HG02870 (cell line): ENCODE data around the gene GSK3A.

Source experiments
- ATAC-seq: cut with Tn5 transposase; IDR thresholded peaks from one replicate; pipeline ENCODE4 v1.9.1; 2021; ENCODE audit warnings: mild to moderate bottlenecking, moderate library complexity; ENCODE audit not compliant: unreplicated experiment

GSK3A gene

DNA sequence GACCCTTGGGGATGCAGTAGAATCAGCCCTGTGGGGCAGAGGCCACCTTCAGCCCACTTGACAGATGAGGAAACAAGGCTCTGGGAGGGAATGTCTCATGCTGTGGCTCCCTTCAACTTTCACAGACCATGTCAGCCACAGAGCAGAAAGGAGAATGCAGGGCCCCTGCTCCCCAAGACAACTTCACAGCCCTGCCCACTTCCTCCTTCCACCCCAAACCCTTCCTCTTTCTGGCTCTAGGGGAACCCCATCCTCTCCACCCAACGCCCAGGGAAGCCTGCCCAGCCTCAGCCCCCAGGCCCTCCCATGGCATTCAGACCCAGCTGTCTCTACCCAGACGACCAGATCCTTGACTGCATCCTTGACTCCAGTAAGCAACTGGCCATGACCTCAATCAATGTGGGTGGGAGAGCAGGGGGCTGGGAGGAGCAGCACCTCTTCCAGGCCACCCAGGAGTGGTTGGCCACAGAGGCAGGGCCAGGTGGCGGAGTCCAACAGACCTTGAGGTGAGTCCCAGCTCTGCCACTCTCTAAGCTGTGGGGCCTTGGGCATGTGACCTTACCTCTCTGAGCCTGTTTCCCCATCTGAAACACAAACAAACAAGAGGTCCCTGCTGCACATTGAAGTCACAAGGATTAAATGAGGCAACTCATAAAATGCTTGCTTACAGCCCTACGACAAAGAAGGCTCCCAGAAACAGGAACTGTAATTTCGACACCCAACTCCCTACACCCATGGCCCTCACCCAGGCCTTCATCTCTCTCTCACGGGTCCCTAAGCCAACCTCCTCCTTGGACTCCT lies 40.7 kb downstream of the GSK3A start:
- no peak for ATAC-seq

- ATAC-seq: no peak
These were observed 42.2 kb downstream of the GSK3A start for GRCh38 chr19:42200116-42200715.

GRCh38 chr19:42199440-42200115 lies 42.8 kb downstream of the GSK3A start:
- no peak for ATAC-seq

- ATAC-seq: no peak
These were observed 43.5 kb downstream of the GSK3A start for GRCh38 chr19:42198676-42199439.

GRCh38 chr19:42197375-42197817 lies 45.0 kb downstream of the GSK3A start:
- no peak for ATAC-seq

DNA sequence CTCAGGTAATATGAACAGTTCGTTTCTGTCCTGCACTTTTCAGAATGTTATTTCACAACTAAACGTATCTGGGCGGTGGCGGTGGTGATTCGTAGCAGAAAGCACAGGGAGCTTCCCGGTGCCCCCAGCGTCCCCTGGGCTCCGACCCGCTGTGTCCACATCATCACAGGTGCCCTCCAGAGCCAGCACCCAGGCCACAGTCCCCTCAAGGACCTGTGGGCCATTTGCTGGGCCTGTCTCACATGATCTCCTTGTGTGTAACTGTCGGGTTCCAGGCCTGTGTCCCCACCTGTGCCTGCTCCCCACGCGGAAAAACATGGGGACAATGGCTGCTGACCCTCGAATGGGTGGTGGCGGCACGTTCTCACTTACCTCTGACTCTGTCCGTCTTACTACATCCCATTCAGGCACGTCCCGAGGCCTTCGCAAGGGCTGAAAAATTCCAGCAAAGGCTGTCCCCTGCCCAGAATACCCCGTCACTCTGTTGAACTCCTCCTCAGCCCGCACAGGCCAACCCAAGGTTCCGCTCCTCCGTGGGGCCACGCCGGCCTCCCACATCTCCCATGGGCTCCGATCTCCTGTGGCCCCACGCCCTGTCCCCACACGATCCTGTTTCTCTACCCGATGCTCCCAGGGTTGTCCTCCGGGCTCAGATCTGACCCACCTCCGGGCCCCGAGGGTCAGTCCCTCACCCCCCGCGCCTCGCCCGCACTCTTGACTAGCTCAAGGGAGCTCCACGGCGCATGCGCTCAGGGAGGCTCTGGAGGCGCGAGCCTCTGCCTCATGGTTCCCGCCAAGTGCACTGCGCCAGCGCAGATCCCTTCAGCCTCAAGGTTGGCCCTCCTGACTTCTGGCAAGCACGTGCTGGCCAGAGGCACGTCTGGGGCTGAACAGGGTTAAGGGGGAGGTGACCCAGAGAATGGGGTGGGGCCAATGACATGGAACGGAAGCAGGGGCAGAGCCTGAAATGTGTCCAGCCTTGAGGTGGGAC lies 46.1 kb downstream of the GSK3A start:
- no peak for ATAC-seq

GRCh38 chr19:42193706-42194105 lies 48.7 kb downstream of the GSK3A start:
- ATAC-seq: no peak

GRCh38 chr19:42193294-42193693 lies 49.1 kb downstream of the GSK3A start:
- ATAC-seq: no peak

DNA sequence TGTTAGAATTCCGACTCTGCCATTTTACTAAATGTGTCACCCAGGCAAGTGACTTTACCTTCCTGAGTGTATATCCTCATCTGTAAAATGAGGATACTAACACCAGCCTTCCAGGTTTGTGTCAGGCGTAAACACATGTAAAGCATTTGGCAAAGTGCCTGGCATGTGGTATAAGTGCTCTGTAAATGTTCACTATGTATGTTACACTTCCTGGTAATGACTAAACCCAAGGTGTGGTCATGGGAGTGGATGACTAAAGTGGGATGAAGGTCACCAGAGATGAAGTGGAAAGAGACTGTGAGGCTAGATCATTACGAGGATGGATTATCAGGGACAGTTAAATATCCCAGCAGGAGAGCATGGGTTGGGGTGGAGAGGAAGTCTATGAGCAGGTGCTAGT lies 50.5 kb downstream of the GSK3A start:
- no peak for ATAC-seq

- ATAC-seq: no peak
These were observed 51.1 kb downstream of the GSK3A start for GRCh38 chr19:42191330-42191729.

DNA sequence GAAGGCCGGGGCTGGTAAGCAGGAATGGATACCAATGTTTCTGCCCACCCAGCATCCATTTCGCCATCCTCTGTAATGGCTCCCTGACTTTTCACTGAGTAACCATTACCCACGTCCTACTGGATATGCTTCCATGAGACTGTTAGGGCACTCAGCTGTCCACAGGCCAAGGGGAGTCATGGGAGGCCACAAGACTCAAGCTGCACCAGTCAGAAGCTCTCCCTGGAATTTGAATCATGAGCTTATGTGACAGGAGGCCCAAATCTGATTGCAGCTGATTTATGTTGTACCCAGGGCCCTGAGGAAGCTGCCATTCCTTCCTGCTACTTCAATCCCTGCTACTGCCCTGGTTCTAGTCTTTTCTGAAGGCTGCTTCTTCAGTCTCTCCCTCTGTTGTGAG lies 53.3 kb downstream of the GSK3A start:
- no peak for ATAC-seq

- no peak for ATAC-seq
These were observed 53.7 kb downstream of the GSK3A start for GRCh38 chr19:42188665-42189064.

DNA sequence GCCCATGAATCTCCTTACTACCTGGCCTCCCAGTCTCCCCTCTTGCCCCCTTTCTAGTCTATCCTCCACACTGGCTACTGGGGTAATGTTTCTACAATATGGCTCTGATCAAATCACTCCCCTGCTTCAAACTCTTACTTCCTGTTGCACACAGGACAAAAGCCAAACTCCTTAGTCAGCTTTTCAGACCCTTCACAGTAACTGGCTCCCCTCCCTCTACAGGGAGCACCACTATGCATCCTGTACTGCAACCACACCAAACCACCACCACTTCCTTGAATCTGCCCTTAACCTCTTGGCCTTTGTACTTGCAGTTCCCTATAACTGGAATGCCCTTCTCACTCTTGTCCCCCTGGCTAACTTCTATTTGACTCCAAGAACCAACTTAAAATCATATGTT lies 57.1 kb downstream of the GSK3A start:
- ATAC-seq: no peak

DNA sequence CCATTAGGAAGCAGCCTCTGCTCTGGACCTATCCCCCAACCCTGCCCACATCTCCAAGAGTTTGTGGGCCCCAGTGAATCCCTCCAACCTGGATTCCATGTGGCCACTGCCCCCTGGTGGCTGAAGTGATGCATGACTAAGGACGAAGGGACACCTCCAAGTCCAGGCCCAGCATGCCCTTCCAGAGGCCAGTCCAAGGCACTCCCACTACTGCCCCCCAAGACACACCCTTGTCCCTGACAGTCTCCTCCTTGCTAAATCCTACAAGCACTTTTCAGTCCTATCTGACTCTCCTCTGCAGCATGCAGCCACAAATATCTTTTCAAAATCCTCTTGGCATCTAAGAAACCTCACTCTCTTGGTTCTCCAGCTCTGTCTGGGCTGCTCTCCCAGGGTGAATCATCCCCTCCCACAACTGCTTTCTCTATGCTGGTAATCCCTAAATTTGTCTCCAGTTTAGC lies 58.0 kb downstream of the GSK3A start:
- no peak for ATAC-seq
